H9 (cell line): ENCODE measurements around the gene GTF3C1. TPM values are rescaled to one million over a fixed set of nuclear protein-coding genes. Genes with fewer than 3 reads are reported as not detected.

ENCODE experiments used
- DNase-seq: peaks from one replicate; pipeline ENCODE4 v3.0.0-alpha.2; 2017
- H2AFZ ChIP-seq: one replicate; pipeline ENCODE4 v1.6.1; 2013; ENCODE audit warnings: mild to moderate bottlenecking, low read length, control low read depth, moderate library complexity
- H2AK5ac ChIP-seq: 2 replicates; pipeline ENCODE4 v1.6.1; 2013; ENCODE audit warnings: low read length, control low read depth, mixed read lengths; ENCODE audit not compliant: insufficient read length
- H2BK120ac ChIP-seq: one replicate; pipeline ENCODE4 v1.6.1; 2013; ENCODE audit warnings: low read depth, mild to moderate bottlenecking, low read length, control low read depth, inconsistent platforms; ENCODE audit not compliant: poor library complexity, severe bottlenecking
- H2BK12ac ChIP-seq: 2 replicates; pipeline ENCODE4 v1.6.1; 2013; ENCODE audit warnings: low read length, control low read depth, mixed read lengths, low read depth; ENCODE audit not compliant: insufficient read length
- H2BK15ac ChIP-seq: 2 replicates; pipeline ENCODE4 v1.6.1; 2013; ENCODE audit warnings: low read depth, low read length, control low read depth
- H2BK20ac ChIP-seq: one replicate; pipeline ENCODE4 v1.6.1; 2013; ENCODE audit warnings: low read depth, mild to moderate bottlenecking, low read length, control low read depth, inconsistent platforms; ENCODE audit not compliant: poor library complexity, severe bottlenecking
- H2BK5ac ChIP-seq: 2 replicates; pipeline ENCODE4 v1.6.1; 2013; ENCODE audit warnings: low read length, control low read depth, mixed read lengths; ENCODE audit not compliant: insufficient read length
- H3K14ac ChIP-seq: 2 replicates; pipeline ENCODE4 v1.6.1; 2013; ENCODE audit warnings: low read length, control low read depth; ENCODE audit not compliant: insufficient read depth
- H3K18ac ChIP-seq: 2 replicates; pipeline ENCODE4 v1.6.1; 2013; ENCODE audit warnings: low read depth, mild to moderate bottlenecking, mixed read lengths, low read length, control low read depth; ENCODE audit not compliant: insufficient read length
- H3K23ac ChIP-seq: 2 replicates; pipeline ENCODE4 v1.6.1; 2013; ENCODE audit warnings: low read length, control low read depth, mixed read lengths, low read depth; ENCODE audit not compliant: insufficient read length
- H3K23me2 ChIP-seq: 2 replicates; pipeline ENCODE4 v1.6.1; 2013; ENCODE audit warnings: low read depth, mild to moderate bottlenecking, mixed read lengths, low read length, control low read depth; ENCODE audit not compliant: insufficient read length, poor library complexity, severe bottlenecking
- H3K27ac ChIP-seq: 2 replicates; pipeline ENCODE4 v1.5.1; 2013; ENCODE audit warnings: low read length, control low read depth, mixed read lengths, low read depth; ENCODE audit not compliant: insufficient read length
- H3K27me3 ChIP-seq: 2 replicates; pipeline ENCODE4 v1.6.1; 2013; ENCODE audit warnings: low read length, control low read depth, inconsistent platforms; ENCODE audit not compliant: insufficient read depth
- H3K4ac ChIP-seq: 2 replicates; pipeline ENCODE4 v1.6.1; 2013; ENCODE audit warnings: low read depth, mild to moderate bottlenecking, control low read depth, inconsistent platforms, low read length, moderate library complexity
- H3K4me1 ChIP-seq: 2 replicates; pipeline ENCODE4 v1.6.1; 2013; ENCODE audit warnings: low read length, control low read depth, inconsistent platforms; ENCODE audit not compliant: insufficient read depth
- H3K4me2 ChIP-seq: 2 replicates; pipeline ENCODE4 v1.6.1; 2013; ENCODE audit warnings: low read length, control low read depth, mixed read lengths; ENCODE audit not compliant: insufficient read length, insufficient read depth
- H3K56ac ChIP-seq: 2 replicates; pipeline ENCODE4 v1.6.1; 2013; ENCODE audit warnings: low read depth, mild to moderate bottlenecking, mixed read lengths, low read length, control low read depth; ENCODE audit not compliant: insufficient read length
- H3K79me1 ChIP-seq: 2 replicates; pipeline ENCODE4 v1.6.1; 2013; ENCODE audit warnings: low read depth, mild to moderate bottlenecking, moderate library complexity, low read length, control low read depth, inconsistent platforms; ENCODE audit not compliant: insufficient read depth, poor library complexity, severe bottlenecking
- H3K79me2 ChIP-seq: 2 replicates; pipeline ENCODE4 v1.6.1; 2013; ENCODE audit warnings: low read length, control low read depth, inconsistent platforms; ENCODE audit not compliant: insufficient read depth
- H3K9ac ChIP-seq: 2 replicates; pipeline ENCODE4 v1.6.1; 2013; ENCODE audit warnings: low read length, control low read depth, mixed read lengths; ENCODE audit not compliant: insufficient read length; ENCODE audit errors: extremely low read depth
- H3K9me3 ChIP-seq: one replicate; pipeline ENCODE4 v1.6.1; 2013; ENCODE audit warnings: low read depth, low read length, inconsistent platforms; ENCODE audit not compliant: control insufficient read depth
- H3T11ph ChIP-seq: one replicate; pipeline ENCODE4 v1.6.1; 2013; ENCODE audit warnings: mild to moderate bottlenecking, low read length, control low read depth, inconsistent platforms
- H4K20me1 ChIP-seq: one replicate; pipeline ENCODE4 v1.6.1; 2013; ENCODE audit not compliant: control insufficient read depth, insufficient read length, insufficient read depth
- H4K5ac ChIP-seq: 2 replicates; pipeline ENCODE4 v1.6.1; 2013; ENCODE audit warnings: low read depth, mild to moderate bottlenecking, mixed read lengths, low read length, control low read depth; ENCODE audit not compliant: insufficient read length
- H4K8ac ChIP-seq: replicated peaks from 2 replicates; pipeline ENCODE4 v1.6.1; 2013; ENCODE audit warnings: low read length, control low read depth, mixed read lengths, low read depth; ENCODE audit not compliant: insufficient read length
- H4K91ac ChIP-seq: 2 replicates; pipeline ENCODE4 v1.6.1; 2013; ENCODE audit warnings: low read depth, mild to moderate bottlenecking, moderate library complexity, mixed read lengths, low read length, control low read depth; ENCODE audit not compliant: insufficient read length
- H3K27ac Mint-ChIP-seq, 3 experiments: 2 replicates in 2 of 3; 3 replicates in 1 of 3; pipeline ENCODE4 v1.8.0; 2020 to 2021; ENCODE audit warnings: mixed read lengths in 3 of 3, mild to moderate bottlenecking in 1 of 3, moderate library complexity in 1 of 3
- H3K27me3 Mint-ChIP-seq: 2 replicates; pipeline ENCODE4 v1.8.0; 2021; ENCODE audit warnings: low read depth, mild to moderate bottlenecking, moderate library complexity, mixed read lengths
- H3K36me3 Mint-ChIP-seq, 3 experiments: 2 replicates in 2 of 3; 3 replicates in 1 of 3; pipeline ENCODE4 v1.8.0; 2020 to 2021; ENCODE audit warnings: low read depth in 3 of 3, mixed read lengths in 3 of 3; ENCODE audit not compliant: insufficient read depth in 1 of 3
- H3K4me1 Mint-ChIP-seq, 2 experiments: 2 replicates each; pipeline ENCODE4 v1.8.0; 2020; ENCODE audit warnings: mixed read lengths in 2 of 2
- H3K4me3 Mint-ChIP-seq, 2 experiments: 2 replicates in 1 of 2; 3 replicates in 1 of 2; pipeline ENCODE4 v1.8.0; 2020 to 2021; ENCODE audit warnings: mild to moderate bottlenecking in 2 of 2, mixed read lengths in 2 of 2, moderate library complexity in 1 of 2
- H3K9me3 Mint-ChIP-seq, 2 experiments: 2 replicates in 1 of 2; 3 replicates in 1 of 2; pipeline ENCODE4 v1.8.0; 2020; ENCODE audit warnings: mild to moderate bottlenecking in 2 of 2, mixed read lengths in 2 of 2, moderate library complexity in 1 of 2
- CTCF ChIP-seq: fragments of 200-600 bp; sonication (generic); conservative IDR thresholded peaks from 3 replicates; pipeline ENCODE4 v1.8.0; 2021; ENCODE audit warnings: antibody characterized with exemption, mild to moderate bottlenecking
- whole genome bisulfite sequencing: extraction: QIAGEN DNeasy Blood & Tissue Kit; methylation state at CpG from one replicate; pipeline ENCODE4 v1.1.7; 2013; ENCODE audit warnings: missing lambda C conversion rate, low lambda C conversion rate, mixed read lengths; ENCODE audit not compliant: insufficient read length; ENCODE audit errors: extremely low coverage; 5-methylcytosine and 5-hydroxymethylcytosine counted together
- total RNA-seq: library from RNA; stranded (reverse); gene quantifications from 2 replicates; pipeline ENCODE4 v1.2.1, GENCODE V29; 2021

Gene GTF3C1
- total RNA-seq, 1 experiment from 2014 or later: 113 TPM

- Mint-ChIP-seq H3K27me3 (no peaks in the 10 kb centered on the region; the same call in 1 of the 2 replicates), H3K27ac (no peak overlapping the region; a peak in 1 of 7 replicates), H3K9me3 (no peaks in the 10 kb centered on the region), H3K4me1 (no peaks in the 10 kb centered on the region), H3K4me3 (no peak overlapping the region), H3K36me3 (peaks cover 42 to 95% (median 90%) of the 10 kb centered on the region in 3 experiments)
- Histone ChIP-seq H3K79me1 (no peaks in the 10 kb centered on the region), H2AFZ (no peak overlapping the region), H2BK5ac (no peak overlapping the region), H2BK120ac (no peak overlapping the region), H3K23ac (no peak overlapping the region), H4K91ac (no peak overlapping the region), H2BK15ac (no peak overlapping the region), H2BK12ac (no peak overlapping the region), H3K14ac (no peak overlapping the region), H4K20me1 (no peaks in the 10 kb centered on the region), H3K27ac (no peak overlapping the region), H3K23me2 (no peaks in the 10 kb centered on the region), H2AK5ac (no peak overlapping the region), H4K5ac (no peak overlapping the region), H3K56ac (no peak overlapping the region), H3K79me2 (no peaks in the 10 kb centered on the region), H3K4ac (no peak overlapping the region), H3K9ac (no peak overlapping the region), H3K4me2 (no peak overlapping the region), H4K8ac (no peak overlapping the region), H3K18ac (no peak overlapping the region), H3K9me3 (no peaks in the 10 kb centered on the region), H2BK20ac (no peak overlapping the region), H3K27me3 (no peaks in the 10 kb centered on the region), H3T11ph (no peak overlapping the region), H3K4me1 (no peaks in the 10 kb centered on the region)
- no peak for DNase-seq
- WGBS: no CpG with 5 or more reads among the region's 9 CpGs
- no peak for TF ChIP-seq CTCF
Observed at GRCh38 chr16:27474921-27475320, 74.8 kb downstream of the GTF3C1 start.
